NCI-H524 treated with DMSO at 0.1 percent for 48 hours (cell line): Measurements from ENCODE around the gene ARHGEF28.

Source experiments
- DNase-seq: peaks from one replicate; lab custom pipeline; 2025; lab: John Stamatoyannopoulos, UW

ARHGEF28 gene

GRCh38 chr5:73745836-73746235 lies 119.8 kb downstream of the ARHGEF28 start:
- DNase-seq, result no peak

- DNase-seq, result no peak
Observed at GRCh38 chr5:73746608-73747007, 120.6 kb downstream of the ARHGEF28 start.

- DNase-seq, result no peak
Observed at GRCh38 chr5:73747696-73748380, 121.8 kb downstream of the ARHGEF28 start.

- no peak for DNase-seq
Observed at GRCh38 chr5:73748510-73749400, 122.8 kb downstream of the ARHGEF28 start.

- no peak for DNase-seq
Observed at GRCh38 chr5:73749485-73750270, 123.7 kb downstream of the ARHGEF28 start.

- DNase-seq, result no peak
Observed at GRCh38 chr5:73751254-73751914, 125.4 kb downstream of the ARHGEF28 start.

GRCh38 chr5:73754254-73754653 lies 128.3 kb downstream of the ARHGEF28 start:
- no peak for DNase-seq

- no peak for DNase-seq
Observed at GRCh38 chr5:73757416-73757815, 131.4 kb downstream of the ARHGEF28 start.

- no peak for DNase-seq
Observed at GRCh38 chr5:73759771-73760170, 133.8 kb downstream of the ARHGEF28 start.

GRCh38 chr5:73763300-73764032 lies 137.5 kb downstream of the ARHGEF28 start:
- DNase-seq, result no peak

GRCh38 chr5:73764586-73764985 lies 138.6 kb downstream of the ARHGEF28 start:
- no peak for DNase-seq

GRCh38 chr5:73764996-73765395 lies 139.0 kb downstream of the ARHGEF28 start:
- DNase-seq, result no peak

- no peak for DNase-seq
Observed at GRCh38 chr5:73766902-73767301, 140.9 kb downstream of the ARHGEF28 start.

GRCh38 chr5:73770172-73771025 lies 144.4 kb downstream of the ARHGEF28 start:
- no peak for DNase-seq

- no peak for DNase-seq
Observed at GRCh38 chr5:73774924-73775323, 148.9 kb downstream of the ARHGEF28 start.

- no peak for DNase-seq
Observed at GRCh38 chr5:73776405-73776804, 150.4 kb downstream of the ARHGEF28 start.

GRCh38 chr5:73777192-73777591 lies 151.2 kb downstream of the ARHGEF28 start:
- DNase-seq, result no peak

- DNase-seq, result no peak
Observed at GRCh38 chr5:73780302-73781080, 154.5 kb downstream of the ARHGEF28 start.

GRCh38 chr5:73781107-73781768 lies 155.2 kb downstream of the ARHGEF28 start:
- DNase-seq, result no peak
